ENCODE data around the gene EGF. TPM values are rescaled to one million over a fixed set of nuclear protein-coding genes. Genes with fewer than 3 reads are reported as not detected.

EGF gene
- total RNA-seq, 2 experiments from 2014 or later: not detected

DNA sequence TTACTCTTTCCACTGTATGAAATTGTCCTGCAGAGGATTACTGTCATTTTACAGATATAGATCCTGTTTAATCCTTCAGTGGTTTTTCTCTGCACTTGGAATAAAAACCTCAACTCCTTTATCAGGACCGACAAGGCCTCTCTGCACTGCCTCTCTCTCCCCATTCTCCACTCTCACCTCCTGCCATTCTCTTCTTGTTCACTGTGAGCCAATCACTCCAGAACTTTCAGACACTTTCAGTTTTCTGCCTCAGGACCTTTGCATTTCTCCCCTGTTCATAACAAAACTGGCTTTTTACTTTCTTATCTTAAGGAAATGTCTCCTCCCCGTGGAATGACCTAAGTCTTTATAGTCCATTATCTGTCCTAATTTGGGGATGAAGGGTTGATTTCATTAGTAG lies 148.4 kb downstream of the EGF start:
- H3K4me1 Mint-ChIP-seq (ENCODE audit: low read depth): peaks cover 16% of the 10 kb centered on the region
- no peak for DNase-seq
- CTCF ChIA-PET: interaction anchor here (4.5 kb wide), 1 partner anchor 11 kb away, joined by 26 read pairs; no protein-coding TSS in a partner anchor
- no peaks in the 10 kb centered on the region for H3K9me3 Mint-ChIP-seq
- H3K36me3 Mint-ChIP-seq (ENCODE audit: low read depth): no peaks in the 10 kb centered on the region
- no peaks in the 10 kb centered on the region for H3K27me3 Mint-ChIP-seq (ENCODE audit: low read depth)
- intact Hi-C loops (cut with micrococcal nuclease): no loop called here
- no peak overlapping the region for H3K27ac Mint-ChIP-seq
- no peak overlapping the region for H3K4me3 Mint-ChIP-seq

Other genes starting within 250 kb of the EGF start
- 10 to 100 TPM; 11.5 to 12.1 TPM for gene CASP6, start 209.4 kb upstream of the EGF start, total RNA-seq
- gene PLA2G12A, start 182.8 kb upstream of the EGF start, total RNA-seq: 10 to 100 TPM; 22.8 to 24.3 TPM
- gene CFI, start 110.9 kb upstream of the EGF start, total RNA-seq: not detected
- gene GAR1, start 97.1 kb upstream of the EGF start, total RNA-seq: 10 to 100 TPM; 18.9 to 24.4 TPM
- not detected for gene RRH, start 84.9 kb upstream of the EGF start, total RNA-seq
- gene LRIT3, start 64.8 kb upstream of the EGF start, total RNA-seq: under 1 TPM in 1 of 2 experiments, not detected in 1; 0.05 TPM